T-helper 2 cell (primary cell): ENCODE measurements around the gene LOXHD1.

ENCODE experiments used
- DNase-seq, 5 experiments: peaks; one replicate each; pipeline versions ENCODE4 v3.0.0 to v3.0.0-alpha.2; 2012 to 2022

LOXHD1 gene

GRCh38 chr18:46574000-46574742, 82.8 kb downstream of the LOXHD1 start:
- no peak for DNase-seq

DNA sequence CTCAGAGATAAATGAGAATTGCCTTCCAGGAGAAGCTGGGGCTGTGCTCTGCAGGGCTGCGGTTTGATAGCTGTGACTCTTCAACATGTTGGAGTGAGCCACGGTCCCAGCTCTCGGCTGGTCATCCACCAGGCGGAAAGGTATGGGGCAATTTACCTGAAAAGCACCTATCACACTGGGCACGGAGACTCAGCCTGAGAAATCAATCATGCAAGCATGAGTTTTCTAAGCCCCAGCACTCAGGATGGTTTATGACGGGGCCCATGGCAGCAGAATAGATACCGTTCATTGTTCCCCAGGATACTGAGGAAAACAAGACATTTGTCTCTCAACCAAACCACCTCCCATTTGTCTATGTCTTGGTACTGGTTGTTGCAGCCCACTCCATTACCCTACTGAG, 83.9 kb downstream of the LOXHD1 start:
- no peak for DNase-seq

- DNase-seq: no peak
These were observed 85.3 kb downstream of the LOXHD1 start for GRCh38 chr18:46571756-46572155.

DNA sequence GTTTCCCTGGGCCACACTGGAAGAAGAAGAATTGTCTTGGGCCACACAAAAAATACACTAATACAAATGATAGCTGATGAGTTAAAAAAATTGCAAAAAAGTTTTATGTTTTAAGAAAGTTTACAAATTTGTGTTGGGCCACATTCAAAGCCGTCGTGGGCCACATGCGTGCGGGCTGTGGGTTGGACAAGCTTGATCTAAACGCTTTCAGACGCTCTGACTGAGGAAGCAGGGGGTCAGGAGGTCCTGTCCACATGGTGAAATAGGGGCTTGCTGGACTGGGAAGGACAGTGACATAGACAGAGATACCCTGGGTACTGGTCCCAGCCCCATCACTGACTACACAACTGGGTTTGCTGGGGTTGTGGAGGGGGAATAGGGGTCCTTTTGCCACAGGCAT, 86.4 kb downstream of the LOXHD1 start:
- DNase-seq: no peak

- no peak for DNase-seq
These were observed 86.9 kb downstream of the LOXHD1 start for GRCh38 chr18:46570134-46570533.

GRCh38 chr18:46569211-46569610, 87.8 kb downstream of the LOXHD1 start:
- no peak for DNase-seq

GRCh38 chr18:46567196-46567595, 89.8 kb downstream of the LOXHD1 start:
- DNase-seq: no peak

DNA sequence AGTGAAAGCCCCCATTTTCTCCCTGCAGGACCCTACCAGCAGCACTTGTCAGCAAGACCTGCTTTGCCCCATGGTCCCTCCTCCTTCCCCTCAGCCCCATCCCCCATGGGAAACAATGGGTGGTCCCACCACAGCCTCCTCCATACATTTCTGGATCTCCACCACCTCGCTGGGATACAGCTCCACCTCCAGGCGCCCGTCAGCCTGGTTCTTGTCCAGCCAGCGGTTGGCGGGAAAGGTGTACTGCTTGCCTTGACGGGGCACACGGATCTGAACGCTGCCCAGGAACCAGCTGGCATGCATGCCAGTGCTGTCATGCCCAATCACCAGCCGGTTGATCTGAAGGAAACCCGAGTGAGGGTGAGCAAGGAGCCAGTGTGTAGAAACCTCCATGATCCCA, 90.9 kb downstream of the LOXHD1 start:
- DNase-seq: no peak

DNA sequence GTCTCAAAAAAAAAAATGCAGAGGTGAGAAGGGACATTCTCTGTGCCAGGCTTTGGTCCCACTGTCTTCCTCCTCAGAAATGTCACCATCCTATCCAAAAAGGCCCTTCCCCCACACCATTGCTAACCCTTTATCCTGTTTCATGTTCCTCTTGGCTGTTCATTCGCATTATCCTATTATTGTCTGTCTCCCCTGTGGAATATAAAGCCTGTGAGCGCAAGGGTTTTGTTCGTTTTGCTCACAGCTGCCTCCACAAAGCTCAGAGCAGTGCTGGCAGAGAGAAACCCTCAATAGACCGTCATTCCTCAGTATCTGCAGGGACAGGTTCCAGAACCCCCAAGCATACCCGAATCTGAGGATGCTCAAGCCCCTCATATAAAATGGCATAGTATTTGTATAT, 91.8 kb downstream of the LOXHD1 start:
- DNase-seq: no peak

GRCh38 chr18:46563317-46563716, 93.7 kb downstream of the LOXHD1 start:
- no peak for DNase-seq

- no peak for DNase-seq
These were observed 94.3 kb downstream of the LOXHD1 start for GRCh38 chr18:46562674-46563192.

- no peak for DNase-seq
These were observed 96.4 kb downstream of the LOXHD1 start for GRCh38 chr18:46560671-46561045.

DNA sequence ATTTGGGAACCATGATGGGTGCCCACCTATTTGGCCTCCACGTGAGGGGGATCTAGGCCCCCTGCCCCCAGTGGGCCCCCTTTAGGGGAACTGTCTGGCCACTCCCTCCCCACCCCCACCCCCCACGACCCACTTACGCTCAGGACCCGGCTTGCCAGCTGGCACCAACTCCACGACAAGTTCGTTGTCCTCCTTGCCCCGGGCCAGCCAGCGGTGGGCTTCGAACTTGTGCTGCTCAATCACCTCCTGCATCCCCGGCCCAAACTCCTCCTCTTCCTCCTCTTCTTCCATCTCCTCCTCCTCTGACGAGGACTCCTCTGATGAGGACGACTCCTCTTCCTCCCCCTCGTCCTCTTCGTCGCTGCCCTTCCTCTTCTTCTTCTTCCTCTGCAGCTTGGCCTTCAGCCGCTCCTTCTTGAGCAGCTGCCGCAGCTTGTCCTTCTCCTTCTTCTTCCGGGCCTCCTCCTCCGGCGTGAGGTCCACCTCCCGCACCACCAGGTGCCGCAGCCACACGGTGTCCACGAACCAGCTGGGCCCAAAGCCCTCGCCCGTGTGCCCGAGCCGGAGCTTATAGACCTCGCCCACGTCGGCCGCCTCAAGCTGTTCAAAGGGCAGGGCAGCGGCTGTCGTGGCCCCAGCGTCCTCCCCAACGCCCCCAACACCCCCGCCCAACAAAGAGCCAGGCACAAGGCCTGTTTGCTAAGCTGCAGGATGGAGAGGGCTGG, 96.9 kb downstream of the LOXHD1 start:
- DNase-seq: no peak

- no peak for DNase-seq
These were observed 97.7 kb downstream of the LOXHD1 start for GRCh38 chr18:46559296-46559695.

DNA sequence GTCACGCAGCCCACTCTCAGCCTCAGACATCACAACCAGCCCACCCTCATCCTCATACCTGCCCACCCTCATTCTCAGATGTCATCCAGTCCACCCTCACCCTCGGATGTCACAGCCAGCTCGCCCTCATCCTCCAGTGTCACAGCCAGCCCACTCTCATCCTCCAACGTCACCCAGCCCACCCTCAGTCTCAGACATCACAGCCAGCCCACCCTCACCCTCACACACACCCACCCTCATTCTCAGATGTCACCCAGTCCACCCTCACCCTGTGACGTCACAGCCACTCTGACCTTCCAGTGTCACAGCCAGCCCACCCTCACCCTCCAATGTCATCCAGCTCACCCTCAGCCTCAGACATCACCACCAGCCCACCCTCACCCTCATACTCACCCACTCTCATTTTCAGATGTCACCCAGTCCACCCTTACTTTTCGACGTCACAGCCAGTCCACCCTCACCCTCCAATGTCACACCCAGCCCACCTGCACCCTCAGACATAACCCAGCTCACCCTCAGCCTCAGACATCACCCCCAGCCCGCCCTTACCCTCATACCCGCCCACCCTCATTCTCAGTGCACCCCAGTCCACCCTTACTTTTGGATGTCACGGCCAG, 100.3 kb downstream of the LOXHD1 start:
- DNase-seq: no peak

DNA sequence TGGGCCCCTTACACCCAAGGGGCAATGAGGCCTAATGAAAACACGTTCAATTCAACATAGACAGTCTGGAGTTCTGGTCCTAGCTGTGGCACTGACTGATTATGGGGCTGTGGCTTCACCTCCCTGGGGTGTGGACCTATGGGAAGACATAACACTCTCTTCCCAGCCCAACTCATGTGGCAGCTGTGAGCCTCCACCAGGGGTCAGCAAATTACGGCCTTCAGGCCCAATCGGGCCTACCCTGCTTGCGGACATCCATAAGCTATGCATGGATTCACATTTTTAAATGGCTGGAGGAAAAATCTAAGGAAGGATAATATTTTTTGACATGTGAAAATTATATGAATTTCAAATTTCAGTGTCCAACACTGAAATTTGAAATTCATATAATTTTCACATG, 101.3 kb downstream of the LOXHD1 start:
- no peak for DNase-seq

DNA sequence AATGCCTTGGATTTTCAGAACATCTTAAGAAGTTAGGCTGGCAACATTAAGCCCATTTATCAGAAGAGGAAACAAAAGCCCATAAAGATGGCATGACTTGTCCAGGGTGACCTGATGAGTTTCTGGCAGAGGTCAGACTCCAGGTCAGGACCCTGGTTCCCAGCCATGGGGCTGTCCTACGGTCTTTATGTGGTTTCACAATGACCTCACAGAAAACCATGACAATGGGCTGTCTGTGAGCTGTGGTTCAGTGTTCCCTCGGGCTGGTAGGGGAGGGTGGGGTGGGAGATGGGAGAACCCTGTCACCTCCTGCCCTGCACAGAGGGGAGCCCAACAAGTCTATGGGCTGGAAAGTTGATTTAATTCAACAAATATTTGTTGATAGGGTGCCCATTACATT, 101.8 kb downstream of the LOXHD1 start:
- DNase-seq: no peak

DNA sequence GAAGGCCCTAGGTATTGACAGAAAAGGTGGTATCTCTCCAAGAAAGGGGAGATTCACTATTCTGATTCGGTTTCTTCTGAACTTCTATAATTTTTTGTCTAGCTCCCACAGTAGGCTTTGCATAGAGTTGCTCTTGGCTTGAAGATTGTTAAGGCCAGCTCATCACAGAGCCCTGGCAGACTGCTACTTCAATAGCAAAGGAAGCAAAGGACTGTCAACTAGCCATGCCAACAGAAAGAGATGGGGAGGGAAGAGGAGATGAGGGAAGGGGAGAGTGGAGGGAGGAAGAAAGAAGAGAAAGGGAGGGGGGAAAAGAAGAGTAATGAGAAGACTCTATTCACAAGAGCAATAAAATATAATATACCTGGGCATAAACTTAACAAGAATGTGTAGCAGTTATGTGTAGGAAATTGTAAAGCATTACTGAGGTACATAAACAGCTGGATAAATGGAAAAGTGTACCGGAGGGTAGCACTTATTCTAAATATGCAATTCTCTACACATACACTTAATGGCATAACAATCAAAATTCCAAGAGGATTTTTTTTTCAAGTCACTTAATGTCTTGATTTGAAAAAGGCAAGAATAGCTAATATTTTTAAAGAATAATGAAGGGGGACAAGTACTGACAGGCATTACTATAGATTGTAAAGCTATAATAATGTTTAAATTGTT, 102.5 kb downstream of the LOXHD1 start:
- DNase-seq: no peak

GRCh38 chr18:46550609-46551008, 106.4 kb downstream of the LOXHD1 start:
- DNase-seq: no peak

- no peak for DNase-seq
These were observed 109.5 kb downstream of the LOXHD1 start for GRCh38 chr18:46547520-46547919.

DNA sequence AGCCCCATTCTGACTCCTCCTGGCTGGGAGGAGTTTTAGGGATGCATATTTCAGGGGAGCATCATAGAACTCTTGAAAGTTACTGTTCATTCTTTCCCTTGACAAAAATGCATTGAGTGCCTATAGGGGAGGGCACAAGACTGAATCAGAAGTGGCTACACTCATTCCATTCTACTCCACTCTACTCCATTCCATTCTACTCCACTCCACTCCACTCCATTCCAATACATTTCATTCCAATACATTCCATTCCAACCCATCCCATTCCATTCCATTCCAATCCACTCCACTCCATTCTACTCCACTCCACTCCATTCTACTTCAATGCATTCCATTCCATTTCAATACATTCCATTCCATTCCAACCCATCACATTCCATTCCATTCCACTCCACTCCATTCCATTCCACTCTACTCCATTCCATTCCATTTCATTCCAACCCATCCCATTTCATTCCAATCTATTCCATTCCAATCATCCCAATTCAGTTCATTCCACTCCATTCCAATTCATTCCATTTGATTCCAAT, 110.8 kb downstream of the LOXHD1 start:
- no peak for DNase-seq

DNA sequence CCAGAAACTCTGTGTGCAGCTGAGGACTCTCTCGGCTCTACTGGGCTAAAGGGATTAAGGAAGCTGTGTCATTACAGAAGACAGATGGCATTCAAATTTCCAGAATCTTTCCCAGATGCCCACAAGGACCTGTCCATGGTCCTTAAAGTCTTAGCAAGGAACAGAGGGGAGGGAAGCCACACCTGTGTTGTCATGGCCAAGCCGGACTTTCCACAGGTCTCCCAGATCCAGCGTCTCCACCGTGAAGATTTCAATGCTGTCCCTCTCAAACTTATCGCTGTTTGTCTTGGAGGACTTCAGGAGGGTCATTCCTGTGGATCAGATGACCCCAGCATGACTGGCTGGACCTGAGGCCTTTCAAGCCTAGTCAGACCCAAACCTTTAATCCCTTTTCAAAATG, 114.5 kb downstream of the LOXHD1 start:
- DNase-seq: no peak

- DNase-seq: no peak
These were observed 115.3 kb downstream of the LOXHD1 start for GRCh38 chr18:46541626-46542189.
